KMS-11 (cell line): Measurements from ENCODE around the gene APLP2.

Experiments used
- H2AFZ ChIP-seq: fragments of 200-600 bp; sonication (generic); 2 replicates; pipeline ENCODE4 v1.6.1; 2016; ENCODE audit warnings: antibody characterized with exemption, mixed run types, low read depth
- H3K27ac ChIP-seq: fragments of 200-600 bp; sonication (generic); 2 replicates; pipeline ENCODE4 v1.6.1; 2016; ENCODE audit warnings: mild to moderate bottlenecking, mixed run types
- H3K27me3 ChIP-seq: fragments of 200-600 bp; sonication (generic); 2 replicates; pipeline ENCODE4 v1.6.1; 2017; ENCODE audit warnings: mild to moderate bottlenecking, low read depth, mixed run types, moderate library complexity; ENCODE audit not compliant: insufficient read depth
- H3K36me3 ChIP-seq: fragments of 200-600 bp; sonication (generic); 2 replicates; pipeline ENCODE4 v1.6.1; 2017; ENCODE audit warnings: mild to moderate bottlenecking, mixed run types; ENCODE audit not compliant: insufficient read depth
- H3K4me1 ChIP-seq: fragments of 200-600 bp; sonication (generic); 2 replicates; pipeline ENCODE4 v1.6.1; 2016; ENCODE audit warnings: mild to moderate bottlenecking, low read depth, mixed run types; ENCODE audit not compliant: poor library complexity, severe bottlenecking
- H3K4me2 ChIP-seq: fragments of 200-600 bp; sonication (generic); 2 replicates; pipeline ENCODE4 v1.7.0; 2016; ENCODE audit warnings: mild to moderate bottlenecking, mixed run types
- H3K4me3 ChIP-seq: fragments of 200-600 bp; sonication (generic); IDR thresholded peaks from 2 replicates; pipeline ENCODE4 v1.6.1; 2017; ENCODE audit warnings: low read depth, low read length, mixed read lengths; ENCODE audit not compliant: insufficient read depth
- H3K79me2 ChIP-seq: fragments of 200-600 bp; sonication (generic); 2 replicates; pipeline ENCODE4 v1.6.1; 2016; ENCODE audit warnings: low read depth, mixed run types; ENCODE audit not compliant: insufficient read depth
- H3K9ac ChIP-seq: fragments of 200-600 bp; sonication (generic); 2 replicates; pipeline ENCODE4 v1.6.1; 2016; ENCODE audit warnings: mild to moderate bottlenecking, mixed run types
- H4K20me1 ChIP-seq: fragments of 200-600 bp; sonication (generic); 2 replicates; pipeline ENCODE4 v1.6.1; 2016; ENCODE audit warnings: mild to moderate bottlenecking, mixed run types; ENCODE audit not compliant: insufficient read depth
- TF ChIP-seq, protein P1 (sequence below): fragments of 200-600 bp; sonication (generic); conservative IDR thresholded peaks from 2 replicates; pipeline ENCODE4 v1.6.1; 2017; ENCODE audit warnings: low read depth, mild to moderate bottlenecking, antibody characterized with exemption, low read length, moderate library complexity, mixed read lengths

Gene APLP2

DNA sequence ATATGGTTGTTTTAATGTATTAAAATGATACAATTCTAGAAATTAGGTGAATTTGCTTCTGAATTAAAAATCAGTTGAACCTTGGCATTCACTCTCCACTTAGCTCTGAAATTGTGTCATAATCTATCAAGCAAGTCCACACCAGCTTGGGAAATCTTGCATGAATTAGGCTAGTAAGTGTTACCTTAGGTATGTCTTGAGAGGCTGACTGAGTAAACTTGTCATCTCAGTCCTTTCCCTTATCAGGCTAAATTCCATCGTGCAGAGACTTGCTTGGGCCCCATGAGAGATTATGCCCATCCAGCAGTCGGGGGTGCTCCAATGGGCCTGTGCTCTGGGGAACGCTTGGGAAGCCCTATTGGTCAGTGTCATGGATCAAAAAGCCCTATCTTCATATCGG, 55.9 kb downstream of the APLP2 start:
- H3K79me2 ChIP-seq: no peaks in the 10 kb centered on the region
- no peak overlapping the region for H3K4me2 ChIP-seq
- no peak overlapping the region for H2AFZ ChIP-seq
- no peaks in the 10 kb centered on the region for H3K4me1 ChIP-seq
- H3K27me3 ChIP-seq: no peaks in the 10 kb centered on the region
- no peak overlapping the region for H3K4me3 ChIP-seq
- TF ChIP-seq, protein P1, sequence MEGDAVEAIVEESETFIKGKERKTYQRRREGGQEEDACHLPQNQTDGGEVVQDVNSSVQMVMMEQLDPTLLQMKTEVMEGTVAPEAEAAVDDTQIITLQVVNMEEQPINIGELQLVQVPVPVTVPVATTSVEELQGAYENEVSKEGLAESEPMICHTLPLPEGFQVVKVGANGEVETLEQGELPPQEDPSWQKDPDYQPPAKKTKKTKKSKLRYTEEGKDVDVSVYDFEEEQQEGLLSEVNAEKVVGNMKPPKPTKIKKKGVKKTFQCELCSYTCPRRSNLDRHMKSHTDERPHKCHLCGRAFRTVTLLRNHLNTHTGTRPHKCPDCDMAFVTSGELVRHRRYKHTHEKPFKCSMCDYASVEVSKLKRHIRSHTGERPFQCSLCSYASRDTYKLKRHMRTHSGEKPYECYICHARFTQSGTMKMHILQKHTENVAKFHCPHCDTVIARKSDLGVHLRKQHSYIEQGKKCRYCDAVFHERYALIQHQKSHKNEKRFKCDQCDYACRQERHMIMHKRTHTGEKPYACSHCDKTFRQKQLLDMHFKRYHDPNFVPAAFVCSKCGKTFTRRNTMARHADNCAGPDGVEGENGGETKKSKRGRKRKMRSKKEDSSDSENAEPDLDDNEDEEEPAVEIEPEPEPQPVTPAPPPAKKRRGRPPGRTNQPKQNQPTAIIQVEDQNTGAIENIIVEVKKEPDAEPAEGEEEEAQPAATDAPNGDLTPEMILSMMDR: no peak
- no peaks in the 10 kb centered on the region for H4K20me1 ChIP-seq
- no peak overlapping the region for H3K27ac ChIP-seq
- no peaks in the 10 kb centered on the region for H3K36me3 ChIP-seq
- H3K9ac ChIP-seq: no peak overlapping the region

- Histone ChIP-seq H3K4me2 (no peak overlapping the region), H3K36me3 (no peaks in the 10 kb centered on the region), H4K20me1 (no peaks in the 10 kb centered on the region), H3K79me2 (no peaks in the 10 kb centered on the region), H3K4me1 (no peaks in the 10 kb centered on the region), H3K4me3 (no peak overlapping the region), H3K9ac (no peak overlapping the region), H3K27me3 (no peaks in the 10 kb centered on the region), H3K27ac (no peak overlapping the region), H2AFZ (no peak overlapping the region)
- TF ChIP-seq, protein P1: no peak
Measured at GRCh38 chr11:130126516-130126915, 56.8 kb downstream of the APLP2 start.

GRCh38 chr11:130127509-130127908, 57.8 kb downstream of the APLP2 start:
- Histone ChIP-seq H3K27ac (no peak overlapping the region), H2AFZ (no peak overlapping the region), H3K27me3 (no peaks in the 10 kb centered on the region), H3K4me1 (no peaks in the 10 kb centered on the region), H3K9ac (no peak overlapping the region), H3K4me3 (no peak overlapping the region), H4K20me1 (no peaks in the 10 kb centered on the region), H3K79me2 (no peaks in the 10 kb centered on the region), H3K36me3 (no peaks in the 10 kb centered on the region), H3K4me2 (no peak overlapping the region)
- TF ChIP-seq, protein P1: no peak

DNA sequence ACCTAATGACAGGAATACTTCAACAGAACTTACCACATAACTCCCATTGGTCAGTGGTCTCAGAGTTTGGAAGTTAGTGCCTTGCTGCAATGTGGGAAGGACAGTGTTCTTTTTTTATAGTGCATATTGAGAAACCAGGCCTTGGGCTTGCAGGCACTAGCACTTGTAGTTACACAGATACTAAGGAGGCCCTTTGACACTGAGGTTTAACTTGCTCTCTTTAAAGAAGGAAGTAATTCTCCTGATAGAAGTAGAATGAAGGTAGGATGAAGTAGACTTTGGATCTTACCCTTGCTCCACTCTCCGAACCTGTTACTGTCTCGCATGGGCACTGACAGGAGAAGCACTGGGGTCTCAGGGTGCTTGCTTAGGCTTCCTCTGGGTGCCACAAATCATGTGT, 58.9 kb downstream of the APLP2 start:
- no peaks in the 10 kb centered on the region for H3K27me3 ChIP-seq

More for the DNA sequence above, 58.9 kb downstream of the APLP2 start:
- TF ChIP-seq, protein P1: no peak
- Histone ChIP-seq H3K27ac (no peak overlapping the region), H3K4me1 (no peaks in the 10 kb centered on the region), H3K79me2 (no peaks in the 10 kb centered on the region), H3K36me3 (no peaks in the 10 kb centered on the region), H3K4me2 (no peak overlapping the region), H3K9ac (no peak overlapping the region), H4K20me1 (no peaks in the 10 kb centered on the region), H3K4me3 (no peak overlapping the region), H2AFZ (no peak overlapping the region)
